Natural killer cell (primary cell): ENCODE measurements around the gene FMN1. TPM values are rescaled to one million over a fixed set of nuclear protein-coding genes. Genes with fewer than 3 reads are reported as not detected.

ENCODE experiments used
- ATAC-seq, 3 donors: fragments of 150-1000 bp in 2 of 3; fragments of 200-7000 bp in 1 of 3; cut with Tn5 transposase; 1 replicate in 1 of 3; 2 replicates in 2 of 3; pipeline ENCODE4 v1.10.0; 2021; ENCODE audit warnings: mild to moderate bottlenecking in 2 of 3, moderate library complexity in 2 of 3
- DNase-seq, 2 donors: peaks; one replicate each; pipeline versions ENCODE4 v3.0.0 to v3.0.0-alpha.2; 2013 to 2021; ENCODE audit warnings: mixed read lengths in 1 of 2
- H3K27ac ChIP-seq: one replicate; pipeline ENCODE4 v1.5.1; 2013; ENCODE audit warnings: mild to moderate bottlenecking, low read length
- H3K27me3 ChIP-seq: one replicate; pipeline ENCODE4 v1.6.1; 2013; ENCODE audit warnings: low read length; ENCODE audit not compliant: control insufficient read depth, insufficient read depth
- H3K36me3 ChIP-seq: one replicate; pipeline ENCODE4 v1.6.1; 2013; ENCODE audit warnings: low read length; ENCODE audit not compliant: control insufficient read depth, insufficient read depth
- H3K4me1 ChIP-seq: one replicate; pipeline ENCODE4 v1.6.1; 2013; ENCODE audit warnings: low read length; ENCODE audit not compliant: control insufficient read depth, insufficient read depth
- H3K4me3 ChIP-seq: one replicate; pipeline ENCODE4 v1.5.1; 2013; ENCODE audit warnings: low read length
- H3K9me3 ChIP-seq: one replicate; pipeline ENCODE4 v1.6.1; 2013; ENCODE audit warnings: low read length; ENCODE audit not compliant: control insufficient read depth, insufficient read depth
- H3K27ac Mint-ChIP-seq, 2 donors: one replicate each; pipeline ENCODE4 v1.8.0; 2022; ENCODE audit warnings: mild to moderate bottlenecking in 2 of 2, mixed read lengths in 2 of 2, moderate library complexity in 1 of 2
- H3K27me3 Mint-ChIP-seq, 2 donors: one replicate each; pipeline ENCODE4 v1.8.0; 2022; ENCODE audit warnings: low read depth in 2 of 2, mixed read lengths in 2 of 2
- H3K36me3 Mint-ChIP-seq: one replicate; pipeline ENCODE4 v1.8.0; 2022; ENCODE audit warnings: mixed read lengths
- H3K4me1 Mint-ChIP-seq, 2 donors: one replicate each; pipeline ENCODE4 v1.8.0; 2022; ENCODE audit warnings: mixed read lengths in 2 of 2
- H3K4me3 Mint-ChIP-seq: one replicate; pipeline ENCODE4 v1.8.0; 2022; ENCODE audit warnings: mild to moderate bottlenecking, moderate library complexity, mixed read lengths
- H3K9me3 Mint-ChIP-seq, 2 donors: one replicate each; pipeline ENCODE4 v1.8.0; 2022; ENCODE audit warnings: mixed read lengths in 2 of 2
- WGBS: methylation state at CpG from one replicate; pipeline ENCODE4 v1.1.7; 2013; ENCODE audit warnings: missing lambda C conversion rate; ENCODE audit not compliant: insufficient coverage; 5-methylcytosine and 5-hydroxymethylcytosine counted together
- intact Hi-C: fragments of 100-400 bp; cut with micrococcal nuclease; formaldehyde crosslinking; loops from one replicate; pipeline ENCODE4 v1.14.2; 2022
- total RNA-seq, 4 donors: library from RNA; stranded (reverse); fragments of 120-200 nt in 1 of 4; gene quantifications; one replicate each; pipeline versions ENCODE4 v1.2.3 to v1.2.4, GENCODE V29; 2013 to 2022
- TF ChIP-seq, protein P1 (sequence below): fragments of 200-600 bp; IDR thresholded peaks from one replicate; pipeline ENCODE4 v1.8.0; 2022; ENCODE audit warnings: antibody characterized with exemption

FMN1 gene
- total RNA-seq, 3 donors from 2014 or later (not counting 1 experiment from before 2014, with no cell fraction given), result 2.0 to 19.2 (median 2.2) TPM

DNA sequence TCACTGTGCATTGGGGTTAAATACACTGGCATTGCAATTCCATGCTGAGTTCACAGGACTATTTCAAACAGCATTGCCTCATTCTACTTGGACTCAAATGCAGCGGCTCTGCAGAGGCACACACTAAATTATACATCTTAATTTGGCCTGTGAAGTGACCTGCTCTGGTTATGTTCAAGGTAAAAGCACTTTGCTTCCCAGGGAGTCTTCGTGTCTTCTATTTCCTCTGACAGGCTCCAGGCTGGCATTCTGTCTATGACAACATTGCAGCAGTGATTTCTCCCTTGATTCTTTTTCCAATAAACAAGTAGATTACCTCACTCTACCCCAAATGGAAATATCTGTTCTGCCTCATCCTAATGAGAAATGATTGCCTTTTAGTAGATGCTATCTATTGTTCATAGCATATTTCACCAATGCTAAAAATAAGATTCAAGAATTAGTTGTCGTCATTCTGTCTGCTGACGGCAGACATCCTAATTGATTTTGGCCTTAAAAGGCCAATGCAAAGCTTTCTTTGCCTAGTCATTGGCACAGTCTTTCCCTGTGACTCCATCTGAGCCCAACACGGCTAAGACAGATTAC lies 33.8 kb downstream of the FMN1 start:
- Histone ChIP-seq H3K9me3 (no peaks in the 10 kb centered on the region), H3K27me3 (no peaks in the 10 kb centered on the region), H3K27ac (no peak overlapping the region), H3K4me1 (no peaks in the 10 kb centered on the region), H3K36me3 (no peaks in the 10 kb centered on the region), H3K4me3 (no peak overlapping the region)
- H3K27me3 Mint-ChIP-seq, result peaks cover 11 to 13% of the 10 kb centered on the region in 2 donors
- H3K9me3 Mint-ChIP-seq, result no peaks in the 10 kb centered on the region
- H3K36me3 Mint-ChIP-seq, result no peaks in the 10 kb centered on the region
- no peak for ATAC-seq
- intact Hi-C loops, result no loop called here
- TF ChIP-seq, protein P1, sequence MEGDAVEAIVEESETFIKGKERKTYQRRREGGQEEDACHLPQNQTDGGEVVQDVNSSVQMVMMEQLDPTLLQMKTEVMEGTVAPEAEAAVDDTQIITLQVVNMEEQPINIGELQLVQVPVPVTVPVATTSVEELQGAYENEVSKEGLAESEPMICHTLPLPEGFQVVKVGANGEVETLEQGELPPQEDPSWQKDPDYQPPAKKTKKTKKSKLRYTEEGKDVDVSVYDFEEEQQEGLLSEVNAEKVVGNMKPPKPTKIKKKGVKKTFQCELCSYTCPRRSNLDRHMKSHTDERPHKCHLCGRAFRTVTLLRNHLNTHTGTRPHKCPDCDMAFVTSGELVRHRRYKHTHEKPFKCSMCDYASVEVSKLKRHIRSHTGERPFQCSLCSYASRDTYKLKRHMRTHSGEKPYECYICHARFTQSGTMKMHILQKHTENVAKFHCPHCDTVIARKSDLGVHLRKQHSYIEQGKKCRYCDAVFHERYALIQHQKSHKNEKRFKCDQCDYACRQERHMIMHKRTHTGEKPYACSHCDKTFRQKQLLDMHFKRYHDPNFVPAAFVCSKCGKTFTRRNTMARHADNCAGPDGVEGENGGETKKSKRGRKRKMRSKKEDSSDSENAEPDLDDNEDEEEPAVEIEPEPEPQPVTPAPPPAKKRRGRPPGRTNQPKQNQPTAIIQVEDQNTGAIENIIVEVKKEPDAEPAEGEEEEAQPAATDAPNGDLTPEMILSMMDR, result no peak
- WGBS, result 92% methylated on average over 5 of the region's 5 CpGs
- peaks cover 0 to 5% of the 10 kb centered on the region in 2 donors for H3K4me1 Mint-ChIP-seq
- DNase-seq, result no peak
- H3K27ac Mint-ChIP-seq, result no peak overlapping the region
- no peak overlapping the region for H3K4me3 Mint-ChIP-seq

DNA sequence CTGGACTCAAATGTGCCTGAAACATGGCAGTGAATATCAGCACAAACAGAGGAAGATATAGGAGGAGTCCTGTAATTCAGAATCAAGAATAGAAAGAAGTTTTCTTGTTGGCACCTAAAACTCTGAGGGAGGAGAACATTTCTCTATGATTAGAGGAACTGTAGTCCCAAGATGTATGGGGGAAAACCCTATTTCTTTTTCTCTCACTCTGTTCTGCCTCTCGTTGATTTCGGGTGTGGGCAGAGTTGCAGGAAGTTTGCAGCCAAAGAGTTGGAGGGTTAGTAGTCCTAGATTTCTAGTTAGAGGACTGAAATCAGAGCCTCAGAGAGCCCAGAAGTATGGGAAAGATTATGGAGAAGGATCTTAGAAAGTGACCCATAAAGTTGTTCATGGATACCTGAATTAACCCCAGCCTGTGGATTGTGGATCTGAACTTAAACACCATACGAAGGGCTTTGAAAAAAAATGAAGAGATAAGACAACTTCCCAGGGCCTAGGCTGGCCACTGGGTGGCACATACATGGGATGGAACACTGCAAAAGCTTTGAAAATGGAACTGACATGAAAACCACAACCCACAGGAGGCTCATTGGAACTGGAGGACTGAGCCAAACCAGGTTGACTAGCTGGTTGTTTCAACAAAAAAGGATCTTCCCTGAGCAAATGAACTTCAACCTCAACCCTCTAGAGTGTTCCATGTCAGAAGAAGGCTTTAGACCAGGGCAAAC lies 34.6 kb downstream of the FMN1 start:
- Mint-ChIP-seq H3K9me3 (no peaks in the 10 kb centered on the region), H3K27me3 (peaks cover 13 to 18% of the 10 kb centered on the region in 2 donors), H3K4me1 (peaks cover 0 to 5% of the 10 kb centered on the region in 2 donors), H3K27ac (no peak overlapping the region), H3K4me3 (no peak overlapping the region), H3K36me3 (no peaks in the 10 kb centered on the region)
- 62% methylated on average over 2 of the region's 3 CpGs for WGBS
- Histone ChIP-seq H3K4me3 (no peak overlapping the region), H3K27ac (no peak overlapping the region), H3K4me1 (no peaks in the 10 kb centered on the region), H3K27me3 (no peaks in the 10 kb centered on the region), H3K9me3 (no peaks in the 10 kb centered on the region), H3K36me3 (no peaks in the 10 kb centered on the region)
- intact Hi-C loops, result no loop called here
- ATAC-seq (no peak), DNase-seq (no peak)
- TF ChIP-seq, protein P1, result no peak

- Histone ChIP-seq H3K4me1 (peaks cover 10% of the 10 kb centered on the region), H3K36me3 (no peaks in the 10 kb centered on the region), H3K27ac (no peak overlapping the region), H3K9me3 (no peaks in the 10 kb centered on the region), H3K4me3 (no peak overlapping the region), H3K27me3 (no peaks in the 10 kb centered on the region)
- intact Hi-C loops, result no loop called here
- Mint-ChIP-seq H3K27ac (no peak overlapping the region), H3K4me3 (no peak overlapping the region), H3K4me1 (peaks cover 0 to 12% of the 10 kb centered on the region in 2 donors), H3K9me3 (no peaks in the 10 kb centered on the region), H3K27me3 (peaks cover 13 to 25% of the 10 kb centered on the region in 2 donors), H3K36me3 (no peaks in the 10 kb centered on the region)
- DNase-seq (no peak), ATAC-seq (no peak)
- no CpG with 5 or more reads among the region's 1 CpG for WGBS
- TF ChIP-seq, protein P1, result no peak
Measured at GRCh38 chr15:33158366-33158765, 36.1 kb downstream of the FMN1 start.
